Liver (tissue), 9 donors: ENCODE data around the gene ZNRF4. TPM values are rescaled to one million over a fixed set of nuclear protein-coding genes. Genes with fewer than 3 reads are reported as not detected.
A peak's percentile ranks its signal among the peaks of the same experiment; 100 is the strongest.

Experiments used
- DNase-seq: peaks from one replicate; pipeline ENCODE4 v3.0.0-alpha.2; 2017; ENCODE audit warnings: low spot score
- H3K27ac ChIP-seq, 2 donors: one replicate each; pipeline ENCODE4 v1.7.0; 2013; ENCODE audit warnings: inconsistent platforms in 2 of 2, low read length in 2 of 2, control low read depth in 1 of 2, low read depth in 1 of 2, mild to moderate bottlenecking in 1 of 2
- H3K27me3 ChIP-seq, 4 donors: one replicate each; pipeline versions ENCODE4 v1.6.1 to v1.7.0; 2013; ENCODE audit warnings: low read length in 3 of 4, inconsistent platforms in 1 of 4, mild to moderate bottlenecking in 1 of 4, moderate library complexity in 1 of 4; ENCODE audit not compliant: control insufficient read depth in 4 of 4, insufficient read depth in 4 of 4
- H3K36me3 ChIP-seq, 4 donors: one replicate each; pipeline versions ENCODE4 v1.6.1 to v1.7.0; 2013; ENCODE audit warnings: low read length in 3 of 4, mild to moderate bottlenecking in 3 of 4, low read depth in 1 of 4, moderate library complexity in 1 of 4; ENCODE audit not compliant: control insufficient read depth in 4 of 4, insufficient read depth in 3 of 4
- H3K4me1 ChIP-seq, 4 donors: one replicate each; pipeline versions ENCODE4 v1.6.1 to v1.7.0; 2013; ENCODE audit warnings: low read length in 3 of 4, mild to moderate bottlenecking in 3 of 4, moderate library complexity in 1 of 4; ENCODE audit not compliant: control insufficient read depth in 4 of 4, insufficient read depth in 4 of 4
- H3K4me3 ChIP-seq, 3 donors: one replicate each; pipeline versions ENCODE4 v1.6.1 to v1.7.0; 2013; ENCODE audit warnings: low read length in 3 of 3, control low read depth in 1 of 3, low read depth in 1 of 3, mild to moderate bottlenecking in 1 of 3
- H3K9ac ChIP-seq, 2 donors: one replicate each; pipeline ENCODE4 v1.7.0; 2013; ENCODE audit warnings: low read length in 2 of 2, mild to moderate bottlenecking in 2 of 2, moderate library complexity in 2 of 2, control low read depth in 1 of 2, low read depth in 1 of 2
- H3K9me3 ChIP-seq, 4 donors: one replicate each; pipeline versions ENCODE4 v1.6.1 to v1.7.0; 2013; ENCODE audit warnings: low read length in 3 of 4; ENCODE audit not compliant: control insufficient read depth in 4 of 4
- EGR1 ChIP-seq, 2 donors: IDR thresholded peaks; 2 replicates each; pipeline ENCODE4 v1.6.1; 2016 to 2018; ENCODE audit warnings: antibody characterized with exemption in 2 of 2, low read depth in 2 of 2
- GABPA ChIP-seq, 2 donors: IDR thresholded peaks in 1 of 2; conservative IDR thresholded peaks in 1 of 2; 2 replicates each; pipeline ENCODE4 v1.6.1; 2016; ENCODE audit warnings: antibody characterized with exemption in 2 of 2, mild to moderate bottlenecking in 1 of 2, moderate library complexity in 1 of 2
- HNF4A ChIP-seq, 2 donors: conservative IDR thresholded peaks; 2 replicates each; pipeline ENCODE4 v1.6.1; 2016; ENCODE audit warnings: antibody characterized with exemption in 2 of 2, mild to moderate bottlenecking in 2 of 2
- NR2F2 ChIP-seq: IDR thresholded peaks from 2 replicates; pipeline ENCODE4 v1.6.1; 2016; ENCODE audit warnings: antibody characterized with exemption
- RXRA ChIP-seq, 2 donors: IDR thresholded peaks; 2 replicates each; pipeline ENCODE4 v1.6.1; 2017 to 2018; ENCODE audit warnings: antibody characterized with exemption in 2 of 2, mild to moderate bottlenecking in 1 of 2
- TAF1 ChIP-seq: conservative IDR thresholded peaks from 2 replicates; pipeline ENCODE4 v1.6.1; 2016; ENCODE audit warnings: antibody characterized with exemption, mild to moderate bottlenecking
- YY1 ChIP-seq: IDR thresholded peaks from 2 replicates; pipeline ENCODE4 v1.6.1; 2016; ENCODE audit warnings: antibody characterized with exemption, mild to moderate bottlenecking
- WGBS: extraction: QIAGEN DNeasy Blood & Tissue Kit; methylation state at CpG from one replicate; pipeline ENCODE4 v1.1.7; 2013; 5-methylcytosine and 5-hydroxymethylcytosine counted together
- polyA plus RNA-seq, 2 donors: library from polyadenylated mRNA; stranded (reverse) in 1 of 2; unstranded in 1 of 2; fragments of 200-250 nt in 1 of 2; fragments of >200 nt in 1 of 2; fragmentation: Nextera tagmentation in 1 of 2; extraction: Ambion mirVana in 1 of 2; gene quantifications; one replicate each; pipeline versions ENCODE4 v1.2.1 to v1.2.3, GENCODE V29; 2013 to 2015
- total RNA-seq, 2 donors: library from RNA; depleted of rRNA; stranded (reverse); fragments of >200 nt; gene quantifications; one replicate each; pipeline ENCODE4 v1.2.3, GENCODE V29; 2014
- TF ChIP-seq, protein P1 (sequence below): IDR thresholded peaks from 2 replicates; pipeline ENCODE4 v1.6.1; 2016; ENCODE audit warnings: antibody characterized with exemption, mild to moderate bottlenecking
- TF ChIP-seq, protein P2 (sequence below): fragments of 150-350 bp; IDR thresholded peaks from 2 replicates; pipeline ENCODE4 v1.5.1; 2017; ENCODE audit warnings: improper control_type of control experiment, low read depth, low read length; ENCODE audit not compliant: missing input control
- TF ChIP-seq, protein P3 (sequence below): IDR thresholded peaks from 2 replicates; pipeline ENCODE4 v1.6.1; 2016; ENCODE audit warnings: antibody characterized with exemption
- donor health status: healthy.
- donor health status: healthy.
- donor health status: healthy.
- donor health status: healthy.
- donor health status: healthy.

ZNRF4 gene
- total and polyA plus RNA-seq, 4 donors: not detected

DNA sequence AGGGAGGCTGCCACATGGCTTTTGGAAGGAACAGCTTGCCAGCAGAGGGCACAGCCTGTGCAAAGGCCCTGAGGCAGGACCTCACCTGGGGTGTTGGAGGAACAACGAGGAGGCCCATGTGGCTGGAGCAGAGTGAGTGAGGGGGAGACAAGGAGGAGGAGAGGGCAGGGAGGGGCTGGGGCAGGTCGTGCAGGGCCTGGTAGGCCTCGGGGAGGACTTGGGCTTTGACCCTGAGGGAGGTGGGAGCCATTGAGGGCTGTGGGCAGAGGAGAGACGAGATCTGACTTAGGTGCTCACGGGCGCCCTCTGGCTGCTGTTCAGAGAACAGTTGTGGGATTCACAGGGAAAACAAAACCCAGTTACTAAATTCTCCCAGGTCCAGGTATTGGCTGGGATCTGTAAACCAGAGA, 25.2 kb downstream of the ZNRF4 start:
- Histone ChIP-seq H3K9me3 (no peaks in the 10 kb centered on the region), H3K27ac (no peak overlapping the region), H3K27me3 (peaks cover 0 to 7% (median 0%) of the 10 kb centered on the region in 4 donors), H3K9ac (no peak overlapping the region), H3K36me3 (no peaks in the 10 kb centered on the region), H3K4me3 (no peak overlapping the region), H3K4me1 (peaks cover 14 to 24% (median 20%) of the 10 kb centered on the region in 4 donors)
- DNase-seq: peak; percentile 41
- WGBS: 54% methylated on average over 6 of the region's 6 CpGs
- TF ChIP-seq, protein P1, sequence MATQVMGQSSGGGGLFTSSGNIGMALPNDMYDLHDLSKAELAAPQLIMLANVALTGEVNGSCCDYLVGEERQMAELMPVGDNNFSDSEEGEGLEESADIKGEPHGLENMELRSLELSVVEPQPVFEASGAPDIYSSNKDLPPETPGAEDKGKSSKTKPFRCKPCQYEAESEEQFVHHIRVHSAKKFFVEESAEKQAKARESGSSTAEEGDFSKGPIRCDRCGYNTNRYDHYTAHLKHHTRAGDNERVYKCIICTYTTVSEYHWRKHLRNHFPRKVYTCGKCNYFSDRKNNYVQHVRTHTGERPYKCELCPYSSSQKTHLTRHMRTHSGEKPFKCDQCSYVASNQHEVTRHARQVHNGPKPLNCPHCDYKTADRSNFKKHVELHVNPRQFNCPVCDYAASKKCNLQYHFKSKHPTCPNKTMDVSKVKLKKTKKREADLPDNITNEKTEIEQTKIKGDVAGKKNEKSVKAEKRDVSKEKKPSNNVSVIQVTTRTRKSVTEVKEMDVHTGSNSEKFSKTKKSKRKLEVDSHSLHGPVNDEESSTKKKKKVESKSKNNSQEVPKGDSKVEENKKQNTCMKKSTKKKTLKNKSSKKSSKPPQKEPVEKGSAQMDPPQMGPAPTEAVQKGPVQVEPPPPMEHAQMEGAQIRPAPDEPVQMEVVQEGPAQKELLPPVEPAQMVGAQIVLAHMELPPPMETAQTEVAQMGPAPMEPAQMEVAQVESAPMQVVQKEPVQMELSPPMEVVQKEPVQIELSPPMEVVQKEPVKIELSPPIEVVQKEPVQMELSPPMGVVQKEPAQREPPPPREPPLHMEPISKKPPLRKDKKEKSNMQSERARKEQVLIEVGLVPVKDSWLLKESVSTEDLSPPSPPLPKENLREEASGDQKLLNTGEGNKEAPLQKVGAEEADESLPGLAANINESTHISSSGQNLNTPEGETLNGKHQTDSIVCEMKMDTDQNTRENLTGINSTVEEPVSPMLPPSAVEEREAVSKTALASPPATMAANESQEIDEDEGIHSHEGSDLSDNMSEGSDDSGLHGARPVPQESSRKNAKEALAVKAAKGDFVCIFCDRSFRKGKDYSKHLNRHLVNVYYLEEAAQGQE: no peak
- TF ChIP-seq NR2F2 (no peak), EGR1 (IDR thresholded peaks at IDR 0.05; ENCODE audit: low read depth in 2 of 2) (no peak)
- TF ChIP-seq, protein P2, sequence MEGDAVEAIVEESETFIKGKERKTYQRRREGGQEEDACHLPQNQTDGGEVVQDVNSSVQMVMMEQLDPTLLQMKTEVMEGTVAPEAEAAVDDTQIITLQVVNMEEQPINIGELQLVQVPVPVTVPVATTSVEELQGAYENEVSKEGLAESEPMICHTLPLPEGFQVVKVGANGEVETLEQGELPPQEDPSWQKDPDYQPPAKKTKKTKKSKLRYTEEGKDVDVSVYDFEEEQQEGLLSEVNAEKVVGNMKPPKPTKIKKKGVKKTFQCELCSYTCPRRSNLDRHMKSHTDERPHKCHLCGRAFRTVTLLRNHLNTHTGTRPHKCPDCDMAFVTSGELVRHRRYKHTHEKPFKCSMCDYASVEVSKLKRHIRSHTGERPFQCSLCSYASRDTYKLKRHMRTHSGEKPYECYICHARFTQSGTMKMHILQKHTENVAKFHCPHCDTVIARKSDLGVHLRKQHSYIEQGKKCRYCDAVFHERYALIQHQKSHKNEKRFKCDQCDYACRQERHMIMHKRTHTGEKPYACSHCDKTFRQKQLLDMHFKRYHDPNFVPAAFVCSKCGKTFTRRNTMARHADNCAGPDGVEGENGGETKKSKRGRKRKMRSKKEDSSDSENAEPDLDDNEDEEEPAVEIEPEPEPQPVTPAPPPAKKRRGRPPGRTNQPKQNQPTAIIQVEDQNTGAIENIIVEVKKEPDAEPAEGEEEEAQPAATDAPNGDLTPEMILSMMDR: peak; percentile 33

DNA sequence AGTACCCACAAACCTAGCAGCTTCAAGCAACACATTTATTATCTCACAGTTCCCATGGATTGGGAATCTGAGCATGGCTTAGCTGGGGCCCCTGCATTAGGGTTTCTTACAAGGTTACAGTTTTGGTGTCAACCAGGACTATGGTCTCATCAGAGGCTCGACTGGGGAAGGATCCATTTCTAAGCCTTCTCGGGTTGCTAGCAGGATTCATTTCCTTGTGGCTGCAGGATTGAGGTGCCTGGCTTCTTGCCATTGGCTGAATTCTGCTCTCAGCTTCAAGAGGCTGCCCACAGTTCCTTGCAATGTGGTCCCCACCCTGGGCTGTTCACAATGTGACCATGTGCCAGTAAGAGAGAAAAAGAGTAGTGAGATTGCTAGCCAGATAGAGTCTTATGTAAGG, 26.7 kb downstream of the ZNRF4 start:
- DNase-seq: no peak

More for the DNA sequence above, 26.7 kb downstream of the ZNRF4 start:
- Histone ChIP-seq H3K36me3 (no peaks in the 10 kb centered on the region), H3K27ac (no peak overlapping the region), H3K4me3 (no peak overlapping the region), H3K4me1 (peaks cover 14 to 27% (median 24%) of the 10 kb centered on the region in 4 donors), H3K9ac (no peak overlapping the region), H3K9me3 (no peaks in the 10 kb centered on the region), H3K27me3 (peaks cover 0 to 7% (median 0%) of the 10 kb centered on the region in 4 donors)
- 91% methylated on average over 2 of the region's 2 CpGs for WGBS
- TF ChIP-seq GABPA (IDR thresholded peaks at IDR 0.05 in 1 of 2, conservative IDR thresholded peaks at IDR 0.05 in 1 of 2) (no peak), TAF1 (no peak), HNF4A (conservative IDR thresholded peaks at IDR 0.05) (no peak), RXRA (IDR thresholded peaks at IDR 0.05) (no peak), YY1 (no peak)
- TF ChIP-seq, protein P2: no peak
- TF ChIP-seq, protein P3, sequence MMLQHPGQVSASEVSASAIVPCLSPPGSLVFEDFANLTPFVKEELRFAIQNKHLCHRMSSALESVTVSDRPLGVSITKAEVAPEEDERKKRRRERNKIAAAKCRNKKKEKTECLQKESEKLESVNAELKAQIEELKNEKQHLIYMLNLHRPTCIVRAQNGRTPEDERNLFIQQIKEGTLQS: no peak
